Ovary (tissue), 9 donors: ENCODE measurements around the gene PLEKHM3. TPM values are rescaled to one million over a fixed set of nuclear protein-coding genes. Genes with fewer than 3 reads are reported as not detected.

Experiments used
- DNase-seq, 5 donors: peaks; one replicate each; pipeline ENCODE4 v3.0.0-alpha.2; 2019 to 2020
- H3K27ac ChIP-seq, 2 donors: fragments of 200-600 bp; one replicate each; pipeline versions ENCODE4 v1.5.1 to v1.8.0; 2019 to 2022
- H3K27me3 ChIP-seq: fragments of 200-600 bp; one replicate; pipeline ENCODE4 v1.8.0; 2022
- H3K36me3 ChIP-seq: fragments of 200-600 bp; sonication (generic); one replicate; pipeline ENCODE4 v1.5.1; 2019
- H3K4me1 ChIP-seq: one replicate; pipeline ENCODE4 v1.8.1; 2013; ENCODE audit warnings: mild to moderate bottlenecking, moderate library complexity; ENCODE audit not compliant: insufficient read depth
- H3K4me3 ChIP-seq: fragments of 200-600 bp; sonication (generic); one replicate; pipeline ENCODE4 v1.5.1; 2017
- H3K9me3 ChIP-seq, 2 donors: fragments of 200-600 bp in 1 of 2; sonication (generic) in 1 of 2; one replicate each; pipeline versions ENCODE4 v1.5.1 to v1.8.1; 2013 to 2019; ENCODE audit warnings: mild to moderate bottlenecking in 1 of 2, moderate library complexity in 1 of 2
- EP300 ChIP-seq: sonication (generic); formaldehyde crosslinking; IDR thresholded peaks from one replicate; pipeline ENCODE4 v1.6.1; 2017; ENCODE audit warnings: antibody characterized with exemption
- POLR2A ChIP-seq: fragments of 450-650 bp; IDR thresholded peaks from one replicate; pipeline ENCODE4 v1.6.1; 2017; ENCODE audit warnings: antibody characterized with exemption, mild to moderate bottlenecking, moderate library complexity
- WGBS, 3 donors: extraction: QIAGEN DNeasy Blood & Tissue Kit in 1 of 3; methylation state at CpG; one replicate each; pipeline versions ENCODE4 v1.1.5 to v1.1.7; 2013 to 2017; 5-methylcytosine and 5-hydroxymethylcytosine counted together
- intact Hi-C, 4 donors: fragments of 100-400 bp; cut with DNase I; formaldehyde crosslinking; loops; one replicate each; pipeline versions ENCODE4 v1.11.0 to v1.15.1; 2022 to 2023
- polyA plus RNA-seq, 2 donors: library from polyadenylated mRNA; stranded (reverse); fragments of 200-250 nt in 1 of 2; fragments of 350-450 nt in 1 of 2; fragmentation: Illumina TruSeq in 1 of 2; extraction: RNeasy Lipid Tissue Mini Kit (QIAGEN cat#74804) in 1 of 2; gene quantifications; one replicate each; pipeline ENCODE4 v1.2.3, GENCODE V29; 2013 to 2014
- total RNA-seq, 7 donors: library from RNA; depleted of rRNA in 2 of 7; stranded (reverse); fragments of >200 nt in 2 of 7; fragmentation: NEBNext Ultra II Directional in 3 of 7; extraction: Animal tissue kit (Norgen Biotek cat#: 25700) in 3 of 7; gene quantifications; one replicate each; pipeline versions ENCODE4 v1.1.0 to v1.2.4, GENCODE V29; 2016 to 2023
- TF ChIP-seq, protein P1 (sequence below), 3 donors: fragments of 450-650 bp in 2 of 3; fragments of 200-600 bp in 1 of 3; IDR thresholded peaks; one replicate each; pipeline versions ENCODE4 v1.5.1 to v1.8.0; 2016 to 2022; ENCODE audit warnings: antibody characterized with exemption in 3 of 3, mild to moderate bottlenecking in 1 of 3
- donor health status: DM: no; HTN: no; CAD: no; lungs with moderate emphysema.
- donor health status: DM: no; HTN: no; CAD: no.
- donor health status: Bipolar disorder and iron deficiency.
- donor health status: DM: yes; HTN: yes; CAD: no.
- donor health status: DM: no; HTN: no; CAD: no.
- donor health status: DM: yes; HTN: yes; CAD: no.

The PLEKHM3 gene
- total and polyA plus RNA-seq, 9 donors = 6.5 to 26.1 (median 14.3) TPM

DNA sequence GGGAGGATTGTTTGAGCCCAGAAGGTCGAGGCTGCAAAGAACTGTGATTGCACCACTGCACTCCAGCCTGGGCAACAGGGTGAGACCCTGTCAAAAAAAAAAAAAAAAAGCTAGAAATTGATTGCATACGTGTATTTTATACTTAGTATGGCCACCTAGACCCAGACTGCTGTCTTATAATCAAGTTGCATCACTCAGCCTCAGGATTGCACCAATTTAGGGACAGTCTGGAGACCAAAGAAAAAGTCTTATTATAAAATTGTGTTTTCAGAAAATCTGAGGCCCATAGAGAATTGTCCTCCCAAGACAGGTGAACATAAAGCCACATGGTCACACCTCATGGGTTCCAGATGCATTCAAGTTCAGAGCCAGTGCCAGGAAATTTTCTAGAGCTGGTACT lies 17.1 kb upstream of the PLEKHM3 start:
- 86 to 89% (median 87%) methylated on average over 2 of the region's 2 CpGs for WGBS, 3 donors
- TF ChIP-seq POLR2A = no peak
- TF ChIP-seq, protein P1, sequence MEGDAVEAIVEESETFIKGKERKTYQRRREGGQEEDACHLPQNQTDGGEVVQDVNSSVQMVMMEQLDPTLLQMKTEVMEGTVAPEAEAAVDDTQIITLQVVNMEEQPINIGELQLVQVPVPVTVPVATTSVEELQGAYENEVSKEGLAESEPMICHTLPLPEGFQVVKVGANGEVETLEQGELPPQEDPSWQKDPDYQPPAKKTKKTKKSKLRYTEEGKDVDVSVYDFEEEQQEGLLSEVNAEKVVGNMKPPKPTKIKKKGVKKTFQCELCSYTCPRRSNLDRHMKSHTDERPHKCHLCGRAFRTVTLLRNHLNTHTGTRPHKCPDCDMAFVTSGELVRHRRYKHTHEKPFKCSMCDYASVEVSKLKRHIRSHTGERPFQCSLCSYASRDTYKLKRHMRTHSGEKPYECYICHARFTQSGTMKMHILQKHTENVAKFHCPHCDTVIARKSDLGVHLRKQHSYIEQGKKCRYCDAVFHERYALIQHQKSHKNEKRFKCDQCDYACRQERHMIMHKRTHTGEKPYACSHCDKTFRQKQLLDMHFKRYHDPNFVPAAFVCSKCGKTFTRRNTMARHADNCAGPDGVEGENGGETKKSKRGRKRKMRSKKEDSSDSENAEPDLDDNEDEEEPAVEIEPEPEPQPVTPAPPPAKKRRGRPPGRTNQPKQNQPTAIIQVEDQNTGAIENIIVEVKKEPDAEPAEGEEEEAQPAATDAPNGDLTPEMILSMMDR (IDR thresholded peaks at IDR 0.05) = no peak
- no peak for TF ChIP-seq EP300
- Histone ChIP-seq H3K9me3 (no peaks in the 10 kb centered on the region), H3K4me1 (no peaks in the 10 kb centered on the region), H3K4me3 (no peak overlapping the region), H3K27ac (no peak overlapping the region), H3K36me3 (no peaks in the 10 kb centered on the region), H3K27me3 (no peaks in the 10 kb centered on the region)
- intact Hi-C loops = loop anchor here in 3 of 4 donors (5.0 to 10.0 kb wide), 2 partner anchors 275 to 298 kb away; partner anchors contain the start of gene FZD5 (in 1 of the 3)
- DNase-seq = no peak

DNA sequence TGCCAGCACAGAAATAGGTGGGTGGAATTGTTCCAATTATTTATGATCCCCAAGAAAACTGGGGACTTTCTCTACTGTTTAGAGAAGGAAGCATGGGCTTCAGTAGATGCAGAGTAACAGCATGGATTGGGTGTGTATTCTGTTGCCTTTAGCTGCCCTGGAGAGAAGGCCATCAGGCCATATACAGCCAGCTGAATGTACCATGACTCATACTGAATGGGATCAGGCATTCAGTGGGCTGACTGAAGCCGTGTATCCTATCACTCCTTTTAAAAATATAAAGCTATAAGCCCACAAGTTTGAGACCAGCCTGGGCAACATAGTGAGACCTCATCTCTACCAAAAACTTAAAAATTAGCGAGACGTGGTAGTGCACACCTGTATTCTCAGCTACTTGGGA lies 16.7 kb upstream of the PLEKHM3 start:
- intact Hi-C loops = loop anchor here in 3 of 4 donors (5.0 to 10.0 kb wide), 2 partner anchors 275 to 297 kb away; partner anchors contain the start of gene FZD5 (in 1 of the 3)
- Histone ChIP-seq H3K27me3 (no peaks in the 10 kb centered on the region), H3K4me3 (no peak overlapping the region), H3K9me3 (no peaks in the 10 kb centered on the region), H3K4me1 (no peaks in the 10 kb centered on the region), H3K27ac (no peak overlapping the region), H3K36me3 (no peaks in the 10 kb centered on the region)
- WGBS, 3 donors = 79 to 80% (median 80%) methylated on average over 3 of the region's 3 CpGs
- no peak for TF ChIP-seq POLR2A
- TF ChIP-seq, protein P1 (IDR thresholded peaks at IDR 0.05) = no peak
- TF ChIP-seq EP300 = no peak
- no peak for DNase-seq

DNA sequence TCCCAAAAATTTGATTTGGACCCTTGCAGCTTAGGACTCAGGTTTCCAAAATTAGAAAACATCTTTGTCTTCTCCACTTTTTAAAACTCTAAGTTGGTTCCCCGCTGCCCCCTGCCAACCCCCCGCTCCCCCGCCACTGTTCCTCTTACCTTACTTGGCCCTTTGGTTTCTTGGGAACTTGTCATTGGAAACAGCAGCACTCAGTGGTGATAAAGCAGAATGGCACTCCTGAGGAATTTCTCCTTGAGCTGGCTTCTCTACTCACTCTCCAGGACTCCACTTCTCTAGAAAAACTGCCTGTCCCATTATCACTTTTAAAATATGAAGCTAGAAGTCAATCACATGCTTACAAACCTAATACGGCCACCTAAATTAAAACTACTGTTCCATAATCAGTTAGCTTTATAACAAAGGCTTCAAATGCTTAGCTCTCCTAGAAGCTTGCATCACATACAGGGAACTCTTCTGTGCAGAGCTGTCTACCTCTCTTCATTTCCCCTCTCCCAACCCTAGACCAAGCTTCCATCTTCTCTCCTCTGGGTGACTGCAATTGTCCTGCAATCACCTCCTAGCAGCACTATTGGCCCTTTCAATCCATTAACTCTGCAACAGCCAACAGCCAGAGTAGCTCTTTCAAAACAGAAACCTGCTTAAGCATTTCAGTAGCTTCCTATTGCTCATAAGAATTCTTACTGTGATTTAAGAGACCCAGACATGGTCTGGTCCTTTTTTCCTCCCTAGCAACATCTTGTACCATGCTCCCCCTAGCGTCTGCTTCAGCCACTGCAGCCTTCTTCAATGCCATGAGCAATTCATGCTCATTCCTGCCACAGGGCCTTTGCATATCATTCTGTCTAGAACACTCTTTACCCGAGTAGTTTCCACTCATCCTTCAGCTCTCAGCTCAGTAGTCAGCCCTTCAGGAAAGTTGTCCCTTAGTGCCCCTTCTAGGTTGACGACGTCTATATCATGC lies 15.2 kb upstream of the PLEKHM3 start:
- Histone ChIP-seq H3K27ac (no peak overlapping the region), H3K4me3 (no peak overlapping the region), H3K9me3 (no peaks in the 10 kb centered on the region), H3K4me1 (no peaks in the 10 kb centered on the region), H3K27me3 (no peaks in the 10 kb centered on the region), H3K36me3 (no peaks in the 10 kb centered on the region)
- TF ChIP-seq POLR2A = no peak
- no peak for TF ChIP-seq EP300
- TF ChIP-seq, protein P1 (IDR thresholded peaks at IDR 0.05) = peak in 2 of 3 donors; percentile 36 to 44
- WGBS, 3 donors = 44 to 52% (median 49%) methylated on average over 8 of the region's 8 CpGs
- peak; percentile 40 to 69 (median 59) for DNase-seq
- intact Hi-C loops = loop anchor here in 3 of 4 donors (5.0 to 10.0 kb wide), 2 partner anchors 273 to 296 kb away; partner anchors contain the start of gene FZD5 (in 1 of the 3)

DNA sequence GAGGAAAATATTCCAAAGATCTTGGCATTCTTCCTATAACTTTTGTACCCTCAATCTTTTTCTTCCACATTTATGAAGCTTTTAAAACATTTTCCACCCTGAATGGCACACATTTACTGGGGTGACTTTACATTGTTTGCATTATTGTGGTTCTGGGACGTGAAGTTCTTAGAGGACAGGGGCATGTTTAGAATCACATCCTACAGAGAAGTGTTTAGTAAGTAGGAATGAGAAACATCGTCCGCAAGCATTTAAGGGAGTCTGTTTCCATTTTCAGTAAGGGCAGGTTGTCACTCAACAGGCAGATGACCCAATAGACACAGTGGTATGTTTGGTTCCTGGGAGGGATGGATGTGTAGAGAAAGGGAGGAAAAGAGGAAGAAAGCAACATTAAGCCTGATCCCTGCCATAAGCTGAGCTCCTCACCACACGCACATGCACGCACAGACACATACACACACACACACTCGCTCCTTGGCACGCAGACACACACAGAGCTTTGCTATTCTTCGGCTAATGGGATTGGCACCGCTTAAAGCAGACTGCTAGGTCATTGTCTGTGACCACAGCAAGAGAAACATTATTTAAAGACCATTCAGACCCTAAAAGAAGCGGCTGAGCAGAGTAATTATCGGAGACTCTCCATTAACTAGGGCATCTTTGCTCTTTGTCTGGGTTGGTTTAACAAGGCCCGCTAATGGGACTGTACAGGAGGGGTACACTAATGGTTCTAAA lies 14.2 kb upstream of the PLEKHM3 start:
- Histone ChIP-seq H3K27ac (no peak overlapping the region), H3K4me1 (no peaks in the 10 kb centered on the region), H3K27me3 (no peaks in the 10 kb centered on the region), H3K36me3 (no peaks in the 10 kb centered on the region), H3K4me3 (no peak overlapping the region), H3K9me3 (no peaks in the 10 kb centered on the region)
- intact Hi-C loops = loop anchor here (5.0 to 10.0 kb wide), 3 partner anchors 272 to 295 kb away; partner anchors contain the start of gene FZD5 (in 2 of the 4)
- TF ChIP-seq EP300 (no peak), POLR2A (no peak)
- TF ChIP-seq, protein P1 (IDR thresholded peaks at IDR 0.05) = no peak
- no peak for DNase-seq
- 80 to 84% (median 82%) methylated on average over 12 of the region's 12 CpGs for WGBS, 3 donors
